HCT116 (cell line): ENCODE data around the gene MEIOB. TPM values are rescaled to one million over a fixed set of nuclear protein-coding genes. Genes with fewer than 3 reads are reported as not detected.

Experiments
- ATAC-seq: fragments of 200-7000 bp; cut with Tn5 transposase; 2 replicates; pipeline ENCODE4 v1.9.1; 2020; ENCODE audit warnings: mild to moderate bottlenecking, moderate library complexity
- BruUV-seq: library from RNA; stranded (reverse); fragments of 400-500 nt; replicated peaks from 2 replicates; lab custom pipeline; 2021; lab: Mats Ljungman, UMichigan
- CTCF ChIA-PET: fragments of 300-600 bp; sonication (Branson Sonifier 250); formaldehyde crosslinking; loops from one replicate; lab custom pipeline; 2021; ENCODE audit warnings: antibody characterized with exemption; lab: Charles Lee
- POLR2A ChIA-PET: fragments of 300-600, 350-600 bp; sonication (Branson Sonifier 250); formaldehyde crosslinking; loops from one replicate; lab custom pipeline; 2021; ENCODE audit warnings: antibody characterized with exemption; lab: Charles Lee
- RAD21 ChIA-PET, 2 experiments: fragments of 300-600 bp; sonication (Branson Sonifier 250); formaldehyde crosslinking; loops; one replicate each; lab custom pipeline; 2023; ENCODE audit warnings: low total read pairs in 2 of 2; ENCODE audit not compliant: uncharacterized antibody in 2 of 2, unreplicated experiment in 2 of 2, low non-redundant PET in 1 of 2; lab: Charles Lee
- DNase-seq: peaks from one replicate; pipeline ENCODE4 v3.0.0-alpha.2; 2010; ENCODE audit warnings: low read depth, low spot score
- H2AFZ ChIP-seq: fragments of 200-600 bp; shearing (Covaris generic), sonication (generic); 2 replicates; pipeline ENCODE4 v1.6.1; 2017; ENCODE audit warnings: low read depth, mixed run types, mixed read lengths, antibody characterized with exemption, low read length; ENCODE audit not compliant: poor library complexity, severe bottlenecking
- H3K27ac ChIP-seq: 2 replicates; pipeline ENCODE4 v1.5.1; 2012; ENCODE audit warnings: low read depth, low read length
- H3K27me3 ChIP-seq: fragments of 200-600 bp; sonication (generic); 2 replicates; pipeline ENCODE4 v1.6.1; 2016; ENCODE audit warnings: mixed run types, low read length, mixed read lengths; ENCODE audit not compliant: insufficient read depth
- H3K36me3 ChIP-seq, 2 experiments: fragments of 200-500 bp in 1 of 2; fragments of 200-600 bp in 1 of 2; sonication (Bioruptor generic) in 1 of 2; sonication (generic) in 1 of 2; 2 replicates each; pipeline versions ENCODE4 v1.5.1 to v1.6.1; 2014 to 2016; ENCODE audit warnings: low read length in 2 of 2, inconsistent platforms in 1 of 2, mixed read lengths in 1 of 2, mixed run types in 1 of 2; ENCODE audit not compliant: insufficient read depth in 2 of 2, control insufficient read depth in 1 of 2
- H3K4me1 ChIP-seq, 2 experiments: fragments of 200-600 bp in 1 of 2; sonication (generic) in 1 of 2; 2 replicates each; pipeline versions ENCODE4 v1.5.1 to v1.6.1; 2012 to 2017; ENCODE audit warnings: low read length in 2 of 2, inconsistent platforms in 1 of 2, mild to moderate bottlenecking in 1 of 2, mixed read lengths in 1 of 2, mixed run types in 1 of 2, moderate library complexity in 1 of 2; ENCODE audit not compliant: insufficient read depth in 2 of 2, control insufficient read depth in 1 of 2
- H3K4me2 ChIP-seq: fragments of 200-600 bp; sonication (generic); 2 replicates; pipeline ENCODE4 v1.6.1; 2017; ENCODE audit warnings: mixed run types, low read length, mixed read lengths
- H3K4me3 ChIP-seq, 2 experiments: fragments of 200-600 bp in 1 of 2; sonication (generic) in 1 of 2; replicated peaks in 1 of 2; 2 replicates each; pipeline ENCODE4 v1.5.1; 2011 to 2016; ENCODE audit warnings: low read length in 2 of 2, control low read depth in 1 of 2, low read depth in 1 of 2, mild to moderate bottlenecking in 1 of 2, mixed read lengths in 1 of 2, mixed run types in 1 of 2
- H3K79me2 ChIP-seq: fragments of 200-600 bp; sonication (generic); 2 replicates; pipeline ENCODE4 v1.6.1; 2017; ENCODE audit warnings: mild to moderate bottlenecking, mixed run types, low read length, moderate library complexity, mixed read lengths; ENCODE audit not compliant: insufficient read depth
- H3K9ac ChIP-seq: fragments of 200-600 bp; sonication (generic); 2 replicates; pipeline ENCODE4 v1.6.1; 2016; ENCODE audit warnings: low read length, mixed read lengths
- H3K9me2 ChIP-seq: fragments of 200-600 bp; sonication (generic), shearing (Covaris generic); 2 replicates; pipeline ENCODE4 v1.6.1; 2017; ENCODE audit warnings: mixed run types, mild to moderate bottlenecking, moderate library complexity; ENCODE audit not compliant: insufficient read depth
- H3K9me3 ChIP-seq, 2 experiments: fragments of 200-500 bp in 1 of 2; fragments of 200-600 bp in 1 of 2; sonication (Bioruptor generic) in 1 of 2; sonication (generic) in 1 of 2; 2 replicates each; pipeline ENCODE4 v1.6.1; 2014 to 2017; ENCODE audit warnings: low read length in 2 of 2, mixed read lengths in 2 of 2, inconsistent platforms in 1 of 2, low read depth in 1 of 2, mild to moderate bottlenecking in 1 of 2, mixed run types in 1 of 2, moderate library complexity in 1 of 2; ENCODE audit not compliant: control insufficient read depth in 1 of 2, insufficient read depth in 1 of 2
- H4K20me1 ChIP-seq: fragments of 200-600 bp; sonication (generic), shearing (Covaris generic); 2 replicates; pipeline ENCODE4 v1.6.1; 2017; ENCODE audit warnings: mixed run types, mild to moderate bottlenecking, moderate library complexity; ENCODE audit not compliant: insufficient read depth
- CBX3 ChIP-seq: IDR thresholded peaks from 2 replicates; pipeline ENCODE4 v1.6.1; 2012; ENCODE audit warnings: low read depth
- CEBPB ChIP-seq: IDR thresholded peaks from 2 replicates; pipeline ENCODE4 v1.6.1; 2012; ENCODE audit warnings: low read depth
- ELF1 ChIP-seq: IDR thresholded peaks from 2 replicates; pipeline ENCODE4 v1.6.1; 2012; ENCODE audit warnings: low read depth, borderline replicate concordance
- EZH2phosphoT487 ChIP-seq: fragments of 200-600 bp; IDR thresholded peaks from 2 replicates; pipeline ENCODE4 v1.6.1; 2018; ENCODE audit warnings: antibody characterized with exemption, borderline replicate concordance
- FOSL1 ChIP-seq: IDR thresholded peaks from 2 replicates; pipeline ENCODE4 v1.6.1; 2012; ENCODE audit warnings: low read depth
- JUND ChIP-seq: IDR thresholded peaks from 2 replicates; pipeline ENCODE4 v1.6.1; 2012
- POLR2A ChIP-seq: IDR thresholded peaks from 2 replicates; pipeline ENCODE4 v1.7.0; 2011; ENCODE audit warnings: borderline replicate concordance; ENCODE audit not compliant: insufficient read depth, insufficient read length; ENCODE audit errors: extremely low read depth
- POLR2AphosphoS5 ChIP-seq: IDR thresholded peaks from 2 replicates; pipeline ENCODE4 v1.6.1; 2011; ENCODE audit warnings: mild to moderate bottlenecking, low read depth, low read length, moderate library complexity
- RAD21 ChIP-seq: IDR thresholded peaks from 2 replicates; pipeline ENCODE4 v1.6.1; 2012; ENCODE audit warnings: low read depth, mild to moderate bottlenecking
- SIN3A ChIP-seq: IDR thresholded peaks from 2 replicates; pipeline ENCODE4 v1.6.1; 2012; ENCODE audit warnings: low read depth
- ZNF274 ChIP-seq: fragments of 200-500 bp; sonication (Bioruptor generic); IDR thresholded peaks from 2 replicates; pipeline ENCODE4 v1.6.1; 2014; ENCODE audit warnings: mild to moderate bottlenecking, low read depth, low read length, inconsistent platforms
- intact Hi-C: fragments of 100-400 bp; cut with micrococcal nuclease; formaldehyde crosslinking; loops from 2 replicates; pipeline ENCODE4 v1.10.0; 2022
- total RNA-seq: library from RNA; stranded (reverse); gene quantifications from one replicate; pipeline ENCODE4 v1.2.1, GENCODE V29; 2021; ENCODE audit not compliant: unreplicated experiment
- TF ChIP-seq, protein P1 (sequence below): IDR thresholded peaks from 2 replicates; pipeline ENCODE4 v1.6.1; 2012
- TF ChIP-seq, protein P2 (sequence below): IDR thresholded peaks from 2 replicates; pipeline ENCODE4 v1.6.1; 2012

Gene MEIOB
- total RNA-seq, 1 experiment from 2014 or later = 0.59 TPM

DNA sequence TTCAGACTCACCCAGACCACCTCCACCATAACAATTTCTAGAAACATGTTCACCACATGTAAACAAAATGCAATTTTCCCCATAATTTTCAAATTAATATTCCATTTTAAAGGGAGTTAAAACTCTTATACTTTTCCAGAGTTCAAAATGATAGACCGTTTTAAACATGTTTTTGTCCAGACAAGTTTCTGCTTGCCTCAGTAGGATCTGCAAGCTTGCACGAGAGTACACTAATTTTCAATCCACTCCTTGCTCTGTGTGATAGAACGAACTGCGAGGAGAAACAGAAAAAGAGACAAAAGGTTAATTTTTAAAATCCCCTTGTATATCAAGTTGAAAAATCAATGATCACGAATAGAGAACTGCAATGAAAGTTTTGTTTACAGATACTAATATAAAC is 37.9 kb downstream of the MEIOB start:
- no peak overlapping the region for H3K27ac ChIP-seq
- 0 out of 4 replicates have a peak, but pooled peaks cover 0 to 7% of the 10 kb centered on the region in 2 experiments for H3K36me3 ChIP-seq
- BruUV-seq = no TSS peak
- no peaks in the 10 kb centered on the region for H3K27me3 ChIP-seq
- intact Hi-C loops = no loop called here
- ChIA-PET CTCF (no interaction called here), RAD21 (no interaction called here)
- DNase-seq (no peak), ATAC-seq (no peak)
- no peaks in the 10 kb centered on the region for H3K9me3 ChIP-seq
- no peak overlapping the region for H2AFZ ChIP-seq
- H3K4me2 ChIP-seq = no peak overlapping the region
- no peaks in the 10 kb centered on the region for H4K20me1 ChIP-seq
- no peaks in the 10 kb centered on the region for H3K4me1 ChIP-seq
- peaks cover 13% of the 10 kb centered on the region for H3K79me2 ChIP-seq
- no peak overlapping the region for H3K9ac ChIP-seq
- no peak overlapping the region for H3K4me3 ChIP-seq
- no peaks in the 10 kb centered on the region for H3K9me2 ChIP-seq
- TF ChIP-seq, protein P1, sequence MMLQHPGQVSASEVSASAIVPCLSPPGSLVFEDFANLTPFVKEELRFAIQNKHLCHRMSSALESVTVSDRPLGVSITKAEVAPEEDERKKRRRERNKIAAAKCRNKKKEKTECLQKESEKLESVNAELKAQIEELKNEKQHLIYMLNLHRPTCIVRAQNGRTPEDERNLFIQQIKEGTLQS = no peak
- TF ChIP-seq CBX3 (no peak), ELF1 (no peak), RAD21 (no peak), EZH2phosphoT487 (no peak), JUND (no peak), SIN3A (no peak), POLR2AphosphoS5 (no peak), ZNF274 (no peak), POLR2A (no peak), FOSL1 (no peak), CEBPB (no peak)
- TF ChIP-seq, protein P2, sequence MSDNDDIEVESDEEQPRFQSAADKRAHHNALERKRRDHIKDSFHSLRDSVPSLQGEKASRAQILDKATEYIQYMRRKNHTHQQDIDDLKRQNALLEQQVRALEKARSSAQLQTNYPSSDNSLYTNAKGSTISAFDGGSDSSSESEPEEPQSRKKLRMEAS = no peak
- TF ChIP-seq, all 23 proteins: peak for 0
- POLR2A ChIA-PET = no interaction called here
